Astrocyte of the spinal cord (primary cell): ENCODE data around the gene ROR2.
A peak's percentile ranks its signal among the peaks of the same experiment; 100 is the strongest.

Experiments
- DNase-seq: peaks from one replicate; pipeline ENCODE4 v3.0.0; 2011; ENCODE audit warnings: low read depth, low spot score
- H3K4me3 ChIP-seq: 2 replicates; pipeline ENCODE4 v1.5.1; 2011; ENCODE audit warnings: low read depth, mild to moderate bottlenecking, low read length, moderate library complexity
- in situ Hi-C: cut with HindIII; loops from 2 replicates; pipeline ENCODE4 v1.10.0; 2017; ENCODE audit warnings: low sequenced_read_pairs
- TF ChIP-seq, protein P1 (sequence below): IDR thresholded peaks from 2 replicates; pipeline ENCODE4 v1.5.1; 2012; ENCODE audit warnings: low read depth, mild to moderate bottlenecking, low read length, inconsistent platforms

Gene ROR2

DNA sequence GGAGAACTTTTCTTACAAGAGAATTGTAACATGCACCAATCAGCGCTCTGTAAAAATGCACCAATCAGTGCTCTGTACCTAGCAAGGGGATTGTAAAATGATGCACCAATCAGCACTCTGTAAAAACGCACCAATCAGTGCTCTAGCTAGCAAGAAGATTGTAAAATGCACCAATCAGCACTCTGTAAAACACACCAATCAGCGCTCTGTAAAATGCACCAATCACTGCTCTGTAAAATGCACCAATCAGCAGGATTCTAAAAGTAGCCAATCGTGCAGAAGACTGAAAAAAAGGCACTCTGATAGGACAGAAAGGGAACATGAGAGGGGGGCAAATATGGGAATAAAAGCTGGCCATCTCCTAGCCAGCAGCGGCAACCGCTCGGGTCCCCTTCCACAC lies 233.2 kb downstream of the ROR2 start:
- DNase-seq = no peak
- no peak overlapping the region for H3K4me3 ChIP-seq
- in situ Hi-C loops = no loop called here
- TF ChIP-seq, protein P1, sequence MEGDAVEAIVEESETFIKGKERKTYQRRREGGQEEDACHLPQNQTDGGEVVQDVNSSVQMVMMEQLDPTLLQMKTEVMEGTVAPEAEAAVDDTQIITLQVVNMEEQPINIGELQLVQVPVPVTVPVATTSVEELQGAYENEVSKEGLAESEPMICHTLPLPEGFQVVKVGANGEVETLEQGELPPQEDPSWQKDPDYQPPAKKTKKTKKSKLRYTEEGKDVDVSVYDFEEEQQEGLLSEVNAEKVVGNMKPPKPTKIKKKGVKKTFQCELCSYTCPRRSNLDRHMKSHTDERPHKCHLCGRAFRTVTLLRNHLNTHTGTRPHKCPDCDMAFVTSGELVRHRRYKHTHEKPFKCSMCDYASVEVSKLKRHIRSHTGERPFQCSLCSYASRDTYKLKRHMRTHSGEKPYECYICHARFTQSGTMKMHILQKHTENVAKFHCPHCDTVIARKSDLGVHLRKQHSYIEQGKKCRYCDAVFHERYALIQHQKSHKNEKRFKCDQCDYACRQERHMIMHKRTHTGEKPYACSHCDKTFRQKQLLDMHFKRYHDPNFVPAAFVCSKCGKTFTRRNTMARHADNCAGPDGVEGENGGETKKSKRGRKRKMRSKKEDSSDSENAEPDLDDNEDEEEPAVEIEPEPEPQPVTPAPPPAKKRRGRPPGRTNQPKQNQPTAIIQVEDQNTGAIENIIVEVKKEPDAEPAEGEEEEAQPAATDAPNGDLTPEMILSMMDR = no peak

DNA sequence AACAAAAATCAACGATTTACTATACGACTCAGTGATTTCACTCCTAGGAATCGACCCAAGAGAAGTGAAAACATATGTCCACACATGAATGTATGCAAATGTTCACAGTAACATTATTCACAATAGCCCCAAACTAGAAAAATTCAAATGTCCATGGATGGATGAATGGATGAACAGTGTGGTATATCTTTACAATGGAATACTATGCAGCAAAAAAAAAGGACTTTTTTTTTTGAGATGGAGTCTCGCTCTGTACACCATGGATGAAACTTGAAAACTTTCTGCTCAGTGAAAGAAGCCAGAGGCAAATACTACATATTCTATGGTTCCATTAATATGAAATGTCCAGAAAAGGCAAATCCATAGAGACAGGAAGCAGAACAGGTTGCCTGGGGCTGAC lies 233.8 kb downstream of the ROR2 start:
- DNase-seq = no peak
- no peak overlapping the region for H3K4me3 ChIP-seq
- in situ Hi-C loops = no loop called here
- TF ChIP-seq, protein P1 = no peak

DNA sequence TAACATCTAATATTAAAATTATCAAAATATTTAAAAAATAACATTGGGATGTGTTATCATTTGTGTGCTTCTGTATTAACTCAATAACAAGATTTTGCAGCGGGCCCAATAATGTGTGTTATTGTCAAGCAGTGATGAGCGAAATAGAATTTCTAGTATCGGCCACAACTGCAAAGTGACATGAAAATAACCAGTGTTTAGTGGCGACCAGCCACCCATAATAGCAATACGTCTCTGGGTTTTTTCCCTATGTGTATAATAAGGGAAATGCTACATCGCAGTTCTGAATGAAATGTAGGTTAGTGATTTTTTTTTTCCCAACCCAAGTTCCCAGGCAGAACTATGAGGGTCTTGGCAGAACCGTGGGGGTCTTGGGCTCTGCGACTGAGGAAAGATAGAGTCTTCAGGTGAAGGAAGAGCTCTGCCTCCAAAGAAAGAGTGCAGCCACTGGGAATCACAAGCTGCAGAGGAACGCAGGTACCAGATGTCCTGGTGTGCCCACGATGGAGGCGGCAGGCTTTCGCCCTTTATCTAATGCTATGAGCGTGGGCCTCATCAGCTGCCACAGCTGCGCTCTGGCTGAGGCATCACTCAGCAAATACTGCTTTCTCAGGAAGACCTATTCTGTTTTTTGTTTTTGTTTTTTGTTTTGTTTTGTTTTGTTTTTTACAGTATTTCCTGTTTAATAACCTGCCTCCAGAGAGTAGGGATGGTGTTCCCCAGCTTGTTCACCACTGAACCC lies 235.0 kb downstream of the ROR2 start:
- TF ChIP-seq, protein P1 = no peak
- in situ Hi-C loops = no loop called here
- no peak for DNase-seq
- H3K4me3 ChIP-seq = no peak overlapping the region

DNA sequence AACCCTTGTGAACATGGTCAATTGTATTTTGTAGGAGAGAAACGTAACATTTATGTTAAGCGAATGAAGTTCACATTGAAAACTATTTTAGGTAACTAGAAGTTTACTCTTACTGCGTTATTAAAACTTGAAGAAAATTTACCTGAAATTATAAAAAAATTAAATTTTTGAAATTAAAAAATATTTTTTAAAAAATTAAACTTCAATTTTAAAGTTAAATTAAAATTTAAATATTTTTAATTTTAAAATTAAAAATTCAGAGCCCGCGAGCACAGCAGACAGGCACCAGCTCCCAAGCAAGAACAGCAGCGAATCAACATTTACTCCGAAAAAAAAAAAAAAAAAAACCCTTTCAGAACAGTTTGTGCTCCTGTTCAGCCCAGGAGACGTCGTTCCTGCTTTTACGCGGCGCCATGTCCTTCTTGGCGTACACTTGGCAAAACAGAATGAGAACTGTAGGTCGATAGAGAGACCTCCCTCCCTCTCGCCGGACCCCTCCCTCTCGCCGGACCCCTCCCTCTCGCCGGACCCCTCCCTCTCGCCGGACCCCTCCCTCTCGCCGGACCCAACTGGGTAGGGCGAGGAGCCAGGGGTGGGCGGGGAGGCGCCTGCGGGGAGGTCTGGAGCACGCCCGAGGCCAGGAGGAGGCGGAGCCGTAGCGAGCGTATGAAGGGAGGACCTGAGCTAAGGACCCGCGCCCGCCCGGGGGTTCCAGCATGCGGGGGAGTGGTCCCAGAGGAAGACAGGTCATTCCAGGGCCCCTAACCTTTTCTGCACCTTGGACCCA lies 235.8 kb downstream of the ROR2 start:
- H3K4me3 ChIP-seq = peak overlapping the region; percentile 35
- peak; percentile 25 for DNase-seq
- in situ Hi-C loops = no loop called here
- TF ChIP-seq, protein P1 = no peak

DNA sequence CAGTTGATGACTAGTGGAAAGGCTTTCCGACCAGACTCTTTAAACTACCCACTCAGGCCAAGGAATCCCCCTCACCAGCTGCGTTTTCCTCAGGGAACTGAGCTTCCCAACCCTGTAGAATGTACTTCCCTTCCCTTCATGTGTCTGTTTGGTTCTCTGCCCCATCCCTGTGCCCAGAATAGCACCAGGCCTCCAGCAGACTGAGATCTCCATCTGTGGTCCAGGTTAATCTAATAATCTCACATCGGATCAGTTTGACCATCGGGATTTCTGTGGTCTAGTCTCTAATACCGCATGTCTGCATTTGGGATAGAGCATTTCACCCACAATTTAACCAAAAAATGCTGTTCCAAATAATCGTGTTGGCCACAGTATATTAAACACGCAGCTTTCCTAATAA lies 237.2 kb downstream of the ROR2 start:
- H3K4me3 ChIP-seq = no peak overlapping the region
- in situ Hi-C loops = no loop called here
- no peak for DNase-seq
- TF ChIP-seq, protein P1 = no peak

DNA sequence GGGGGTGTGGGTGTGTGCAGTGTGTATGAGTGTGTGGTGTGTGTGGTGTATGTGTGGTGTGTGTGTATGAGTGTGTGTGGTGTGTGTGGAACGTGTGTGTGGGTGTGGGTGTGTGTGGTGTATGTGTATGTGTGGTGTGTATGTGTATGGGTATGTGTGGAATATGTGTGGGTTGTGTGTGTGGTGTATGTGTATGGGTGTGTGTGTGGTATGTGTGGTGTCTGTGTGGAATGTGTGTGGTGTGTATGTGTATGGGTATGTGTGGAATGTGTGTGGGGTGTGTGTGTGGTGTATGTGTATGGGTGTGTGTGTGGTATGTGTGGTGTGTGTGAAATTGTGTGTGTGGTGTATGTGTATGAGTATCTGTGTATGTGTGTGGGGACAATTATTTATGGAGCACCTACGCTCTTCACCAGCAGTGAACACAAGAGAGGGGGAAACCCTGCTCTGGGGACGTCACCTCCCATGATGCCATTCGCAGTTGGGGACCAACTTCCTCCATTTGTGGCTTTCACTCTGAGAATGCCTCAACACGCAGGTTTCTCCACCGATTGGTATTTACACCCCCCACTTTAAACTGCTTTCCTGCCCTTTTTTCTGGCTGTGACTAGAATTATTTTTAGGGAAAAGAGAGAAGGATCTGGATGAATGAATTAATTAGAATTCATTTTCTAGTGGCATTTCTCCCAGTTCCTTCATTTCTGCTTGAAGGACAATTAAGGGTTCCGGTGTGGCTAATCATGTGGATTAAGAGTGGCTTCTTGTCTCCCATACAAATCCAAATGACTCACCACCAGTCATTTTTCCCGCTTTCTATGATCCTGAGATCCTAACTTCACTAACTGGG lies 238.1 kb downstream of the ROR2 start:
- in situ Hi-C loops = no loop called here
- no peak overlapping the region for H3K4me3 ChIP-seq

More for the DNA sequence above, 238.1 kb downstream of the ROR2 start:
- TF ChIP-seq, protein P1 = no peak
- peak; percentile 2 for DNase-seq
